D721Med (cell line): ENCODE measurements around the gene WNT1.

ENCODE experiments used
- DNase-seq: peaks from one replicate; pipeline ENCODE4 v3.0.0; 2011; ENCODE audit warnings: low spot score; ENCODE audit not compliant: insufficient read length
- FAIRE-seq: peaks from 2 replicates; lab custom pipeline; 2011; peaks lifted over from hg19 to GRCh38; lab: Jason Lieb, UNC
- TF ChIP-seq, protein P1 (sequence below): IDR thresholded peaks from 2 replicates; pipeline ENCODE4 v1.5.1; 2012; ENCODE audit warnings: mild to moderate bottlenecking, control low read depth; ENCODE audit not compliant: insufficient read depth; ENCODE audit errors: missing control alignments

WNT1 gene

DNA sequence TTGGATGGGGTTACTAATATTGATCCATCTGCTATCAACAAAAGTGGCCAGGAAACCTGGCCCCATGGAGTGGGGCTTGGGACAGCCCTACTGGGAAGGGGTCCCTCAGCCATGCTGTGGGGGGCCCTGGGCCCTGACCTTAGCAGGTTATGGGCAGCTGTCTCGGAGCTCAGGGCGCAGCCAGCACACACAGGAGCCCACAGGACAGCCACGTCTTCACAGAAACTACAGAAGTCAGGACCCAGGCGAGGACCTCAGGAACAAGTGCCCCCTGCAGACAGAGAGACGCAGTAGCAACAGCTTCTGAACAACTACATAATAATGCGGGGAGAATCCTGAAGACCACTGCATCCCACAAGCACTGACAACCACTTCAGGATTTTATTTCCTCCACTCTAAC, 41.0 kb upstream of the WNT1 start:
- TF ChIP-seq, protein P1, sequence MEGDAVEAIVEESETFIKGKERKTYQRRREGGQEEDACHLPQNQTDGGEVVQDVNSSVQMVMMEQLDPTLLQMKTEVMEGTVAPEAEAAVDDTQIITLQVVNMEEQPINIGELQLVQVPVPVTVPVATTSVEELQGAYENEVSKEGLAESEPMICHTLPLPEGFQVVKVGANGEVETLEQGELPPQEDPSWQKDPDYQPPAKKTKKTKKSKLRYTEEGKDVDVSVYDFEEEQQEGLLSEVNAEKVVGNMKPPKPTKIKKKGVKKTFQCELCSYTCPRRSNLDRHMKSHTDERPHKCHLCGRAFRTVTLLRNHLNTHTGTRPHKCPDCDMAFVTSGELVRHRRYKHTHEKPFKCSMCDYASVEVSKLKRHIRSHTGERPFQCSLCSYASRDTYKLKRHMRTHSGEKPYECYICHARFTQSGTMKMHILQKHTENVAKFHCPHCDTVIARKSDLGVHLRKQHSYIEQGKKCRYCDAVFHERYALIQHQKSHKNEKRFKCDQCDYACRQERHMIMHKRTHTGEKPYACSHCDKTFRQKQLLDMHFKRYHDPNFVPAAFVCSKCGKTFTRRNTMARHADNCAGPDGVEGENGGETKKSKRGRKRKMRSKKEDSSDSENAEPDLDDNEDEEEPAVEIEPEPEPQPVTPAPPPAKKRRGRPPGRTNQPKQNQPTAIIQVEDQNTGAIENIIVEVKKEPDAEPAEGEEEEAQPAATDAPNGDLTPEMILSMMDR: no peak
- DNase-seq (no peak), FAIRE-seq (no peak)

DNA sequence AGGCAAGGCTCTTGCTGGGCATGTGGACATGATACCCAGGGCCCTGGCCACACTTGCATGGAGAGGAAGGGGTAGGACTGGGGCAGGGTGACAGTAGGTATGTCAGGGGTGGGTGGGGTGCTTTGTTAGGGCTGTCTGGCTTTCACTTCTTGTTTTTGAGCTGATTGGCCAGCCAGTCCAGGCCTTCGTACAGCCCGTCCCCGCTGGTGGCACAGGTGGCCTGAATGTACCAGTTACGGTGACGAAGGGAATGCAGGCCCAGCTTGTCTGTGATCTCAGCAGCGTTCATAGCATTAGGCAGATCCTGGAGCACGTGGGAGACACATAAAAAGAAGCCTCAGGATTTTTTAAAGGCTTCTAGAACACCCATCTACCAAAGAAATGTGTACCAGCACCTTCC, 39.3 kb upstream of the WNT1 start:
- TF ChIP-seq, protein P1: no peak
- DNase-seq: no peak
- FAIRE-seq: no peak

DNA sequence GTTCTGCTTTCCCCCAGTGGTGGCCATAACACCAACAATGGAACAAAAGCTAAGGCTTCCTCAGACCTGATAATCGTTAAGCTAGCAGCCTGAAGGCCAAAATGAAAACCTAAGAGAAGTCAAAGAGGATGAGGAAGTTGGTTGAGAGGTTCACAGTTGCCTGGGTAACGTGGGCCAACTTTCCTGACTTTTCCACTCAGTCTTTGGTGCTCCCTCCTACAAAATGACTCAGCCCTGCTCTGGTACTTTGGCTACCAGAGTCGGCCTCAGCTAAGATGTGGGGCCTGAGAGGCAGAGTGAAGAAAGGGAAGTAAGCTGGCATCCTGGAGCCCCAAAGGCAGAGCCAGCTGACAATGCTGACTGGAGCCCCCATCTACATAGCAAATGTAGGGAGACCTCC, 37.9 kb upstream of the WNT1 start:
- DNase-seq (no peak), FAIRE-seq (no peak)
- TF ChIP-seq, protein P1: no peak

DNA sequence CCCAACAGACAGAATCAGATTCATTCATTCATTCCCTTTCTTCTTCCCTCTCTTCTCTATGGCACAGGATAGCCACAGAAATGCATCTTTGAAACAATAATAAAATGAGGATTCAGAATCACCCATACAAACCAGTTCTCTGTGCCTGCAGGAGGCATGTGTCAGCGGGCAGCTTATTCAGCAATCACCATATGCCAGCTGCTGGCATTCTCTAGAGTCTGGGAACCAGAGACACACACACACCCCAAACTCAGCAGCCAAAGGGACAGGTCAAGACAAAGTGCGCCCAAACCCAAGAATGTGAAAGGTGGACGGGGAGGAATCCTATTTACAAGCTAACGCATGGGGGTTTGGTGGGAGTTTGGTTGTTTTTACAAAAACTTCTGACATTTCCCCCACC, 34.9 kb upstream of the WNT1 start:
- TF ChIP-seq, protein P1: no peak
- no peak for FAIRE-seq
- no peak for DNase-seq

DNA sequence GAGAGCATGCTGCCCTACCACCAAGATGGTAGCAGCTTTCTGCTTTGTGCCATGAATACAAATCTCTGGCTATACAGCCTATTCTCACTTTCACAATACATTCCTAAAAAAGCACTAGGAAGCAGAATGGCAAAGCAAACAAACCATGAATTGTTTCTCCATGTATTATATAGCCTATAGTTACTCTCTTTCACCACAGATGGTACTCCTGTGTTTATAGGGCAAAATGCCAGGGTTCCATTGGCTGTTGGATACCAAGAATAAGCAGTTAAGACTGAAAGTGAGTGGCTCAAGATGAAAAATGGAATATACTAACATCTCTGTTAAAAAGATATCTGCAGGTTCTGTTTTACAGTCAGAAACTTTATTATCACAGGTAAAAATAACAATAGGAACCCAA, 31.9 kb upstream of the WNT1 start:
- TF ChIP-seq, protein P1: no peak
- no peak for DNase-seq
- no peak for FAIRE-seq

DNA sequence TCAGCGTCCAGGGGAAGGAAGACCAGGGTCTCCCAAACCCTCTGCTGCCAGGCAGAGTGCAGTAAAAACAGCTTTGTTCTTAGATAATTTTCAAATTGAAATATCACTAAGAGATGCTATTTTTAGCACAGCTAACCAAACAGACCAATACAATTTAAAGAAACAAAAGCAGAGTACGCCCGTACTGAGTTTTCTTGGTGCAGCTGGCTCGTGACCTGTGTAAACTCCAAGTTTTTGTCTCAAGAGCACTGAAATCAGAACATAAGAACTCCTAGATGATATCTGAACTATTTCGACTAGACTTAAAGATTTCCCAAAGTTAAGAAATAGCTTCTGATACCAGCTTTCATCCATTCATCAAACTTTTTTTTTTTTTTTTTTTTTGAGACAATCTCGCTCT, 31.2 kb upstream of the WNT1 start:
- DNase-seq: no peak
- no peak for FAIRE-seq
- TF ChIP-seq, protein P1: no peak

DNA sequence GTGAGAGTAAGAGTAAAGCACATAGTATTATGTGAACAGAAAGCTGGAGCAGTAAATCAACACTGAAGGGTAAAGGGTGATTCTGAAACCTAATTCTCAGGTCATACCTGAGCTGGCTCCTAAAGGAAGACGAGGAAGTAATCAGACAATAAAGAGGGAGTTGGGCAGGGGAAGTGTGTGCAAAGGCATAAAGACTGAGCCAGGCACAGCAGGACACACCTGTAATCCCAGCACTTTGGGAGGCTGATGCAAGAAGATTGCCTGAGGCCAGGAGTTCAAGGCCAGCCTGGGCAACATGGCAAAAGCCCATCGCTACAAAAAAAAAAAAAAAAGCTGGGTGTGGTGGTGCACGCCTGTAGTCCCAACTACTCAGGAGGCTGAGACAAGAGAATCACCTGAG, 30.4 kb upstream of the WNT1 start:
- FAIRE-seq (no peak), DNase-seq (no peak)
- TF ChIP-seq, protein P1: no peak
